HG02884 (cell line): ENCODE measurements around the gene LTBP4.

Source experiments
- ATAC-seq: cut with Tn5 transposase; IDR thresholded peaks from one replicate; pipeline ENCODE4 v1.9.1; 2021; ENCODE audit warnings: mild to moderate bottlenecking, moderate library complexity; ENCODE audit not compliant: unreplicated experiment

The LTBP4 gene

GRCh38 chr19:40592170-40592569 is 9.0 kb upstream of the LTBP4 start:
- no peak for ATAC-seq

GRCh38 chr19:40594255-40594654 is 6.9 kb upstream of the LTBP4 start:
- ATAC-seq, result no peak

GRCh38 chr19:40594657-40595091 is 6.5 kb upstream of the LTBP4 start:
- no peak for ATAC-seq

- ATAC-seq, result no peak
Observed at GRCh38 chr19:40596608-40597328, 4.4 kb upstream of the LTBP4 start.

- ATAC-seq, result no peak
Observed at GRCh38 chr19:40597329-40597838, 3.8 kb upstream of the LTBP4 start.

- ATAC-seq, result no peak
Observed at GRCh38 chr19:40598121-40598917, 2.9 kb upstream of the LTBP4 start.

- ATAC-seq, result no peak
Observed at GRCh38 chr19:40598918-40599307, 2.3 kb upstream of the LTBP4 start.

GRCh38 chr19:40599331-40599901 is 1.8 kb upstream of the LTBP4 start:
- no peak for ATAC-seq

- ATAC-seq, result no peak
Observed at GRCh38 chr19:40599902-40600569, 1.1 kb upstream of the LTBP4 start.

- no peak for ATAC-seq
Observed at GRCh38 chr19:40600570-40601133, 517 bp upstream of the LTBP4 start.

GRCh38 chr19:40603071-40603388 is 1.9 kb downstream of the LTBP4 start:
- ATAC-seq, result no peak

GRCh38 chr19:40603389-40604170 is 2.4 kb downstream of the LTBP4 start:
- ATAC-seq, result peak; percentile 61

GRCh38 chr19:40604171-40604646 is 3.0 kb downstream of the LTBP4 start:
- ATAC-seq, result no peak

- ATAC-seq, result no peak
Observed at GRCh38 chr19:40604647-40605215, 3.6 kb downstream of the LTBP4 start.

- ATAC-seq, result peak; percentile 36
Observed at GRCh38 chr19:40605216-40605971, 4.2 kb downstream of the LTBP4 start.

GRCh38 chr19:40607311-40608239 is 6.4 kb downstream of the LTBP4 start:
- no peak for ATAC-seq

GRCh38 chr19:40608240-40608621 is 7.1 kb downstream of the LTBP4 start:
- ATAC-seq, result no peak

- no peak for ATAC-seq
Observed at GRCh38 chr19:40608957-40609356, 7.8 kb downstream of the LTBP4 start.
